NCI-H526 treated with DMSO at 0.1 percent for 48 hours (cell line): ENCODE data around the gene MED29.

ENCODE experiments used
- DNase-seq: peaks from one replicate; lab custom pipeline; 2025; lab: John Stamatoyannopoulos, UW

MED29 gene

GRCh38 chr19:39411081-39411831 lies 20.1 kb downstream of the MED29 start:
- DNase-seq, result no peak

GRCh38 chr19:39411832-39412099 lies 20.6 kb downstream of the MED29 start:
- DNase-seq, result peak; percentile 97

GRCh38 chr19:39412100-39412866 lies 21.1 kb downstream of the MED29 start, which contains the start of gene PLEKHG2:
Gene PLEKHG2, plus strand, starts transcription at chr19:39412669. Its CDS starts 1,418 bp downstream, at chr19:39414087.
- peak; percentile 99 for DNase-seq

- no peak for DNase-seq
These were observed 21.7 kb downstream of the MED29 start for GRCh38 chr19:39412867-39413271.

GRCh38 chr19:39413272-39413910 lies 22.2 kb downstream of the MED29 start:
- DNase-seq, result peak; percentile 45

- DNase-seq, result no peak
These were observed 22.9 kb downstream of the MED29 start for GRCh38 chr19:39413911-39414608.

GRCh38 chr19:39415111-39416046 lies 24.2 kb downstream of the MED29 start:
- DNase-seq, result no peak

GRCh38 chr19:39416152-39417120 lies 25.3 kb downstream of the MED29 start:
- DNase-seq, result no peak

GRCh38 chr19:39417463-39418181 lies 26.4 kb downstream of the MED29 start:
- DNase-seq, result no peak

- DNase-seq, result no peak
These were observed 27.8 kb downstream of the MED29 start for GRCh38 chr19:39419003-39419402.

GRCh38 chr19:39420769-39421168 lies 29.6 kb downstream of the MED29 start:
- no peak for DNase-seq

- DNase-seq, result no peak
These were observed 30.8 kb downstream of the MED29 start for GRCh38 chr19:39422020-39422419.

GRCh38 chr19:39423258-39424086 lies 32.3 kb downstream of the MED29 start:
- no peak for DNase-seq

GRCh38 chr19:39424934-39425333 lies 33.8 kb downstream of the MED29 start:
- no peak for DNase-seq

GRCh38 chr19:39425744-39426143 lies 34.6 kb downstream of the MED29 start:
- DNase-seq, result no peak

- DNase-seq, result no peak
These were observed 35.0 kb downstream of the MED29 start for GRCh38 chr19:39426170-39426569.

- DNase-seq, result no peak
These were observed 36.5 kb downstream of the MED29 start for GRCh38 chr19:39427707-39428106.

- DNase-seq, result no peak
These were observed 37.3 kb downstream of the MED29 start for GRCh38 chr19:39428283-39429112.
